ENCODE results near the gene CR1L.

DNA sequence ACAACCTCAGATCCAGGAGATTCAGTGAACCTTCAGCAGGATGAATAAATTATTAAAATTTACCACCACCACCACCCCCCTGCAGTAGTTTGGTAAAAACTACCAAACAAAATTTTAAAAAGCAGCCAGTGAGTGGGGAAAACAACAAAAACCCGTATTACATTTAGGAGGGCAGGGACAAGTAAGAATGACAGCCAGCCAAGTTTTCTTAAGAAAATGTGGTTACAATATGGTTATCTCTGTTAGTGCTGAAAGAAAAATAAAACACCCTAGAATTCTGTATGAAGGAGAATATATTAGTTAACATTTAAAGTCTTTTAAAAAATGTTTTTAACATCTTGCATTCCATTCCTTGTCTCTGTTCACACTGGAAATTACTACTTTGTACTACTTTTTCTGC is 121.6 kb downstream of the CR1L start:
- TF ChIP-seq, protein P1, sequence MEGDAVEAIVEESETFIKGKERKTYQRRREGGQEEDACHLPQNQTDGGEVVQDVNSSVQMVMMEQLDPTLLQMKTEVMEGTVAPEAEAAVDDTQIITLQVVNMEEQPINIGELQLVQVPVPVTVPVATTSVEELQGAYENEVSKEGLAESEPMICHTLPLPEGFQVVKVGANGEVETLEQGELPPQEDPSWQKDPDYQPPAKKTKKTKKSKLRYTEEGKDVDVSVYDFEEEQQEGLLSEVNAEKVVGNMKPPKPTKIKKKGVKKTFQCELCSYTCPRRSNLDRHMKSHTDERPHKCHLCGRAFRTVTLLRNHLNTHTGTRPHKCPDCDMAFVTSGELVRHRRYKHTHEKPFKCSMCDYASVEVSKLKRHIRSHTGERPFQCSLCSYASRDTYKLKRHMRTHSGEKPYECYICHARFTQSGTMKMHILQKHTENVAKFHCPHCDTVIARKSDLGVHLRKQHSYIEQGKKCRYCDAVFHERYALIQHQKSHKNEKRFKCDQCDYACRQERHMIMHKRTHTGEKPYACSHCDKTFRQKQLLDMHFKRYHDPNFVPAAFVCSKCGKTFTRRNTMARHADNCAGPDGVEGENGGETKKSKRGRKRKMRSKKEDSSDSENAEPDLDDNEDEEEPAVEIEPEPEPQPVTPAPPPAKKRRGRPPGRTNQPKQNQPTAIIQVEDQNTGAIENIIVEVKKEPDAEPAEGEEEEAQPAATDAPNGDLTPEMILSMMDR (IDR thresholded peaks at IDR 0.05; ENCODE audit: insufficient read depth, low read length) = no peak
- TF ChIP-seq REST (IDR thresholded peaks at IDR 0.05; ENCODE audit: insufficient replicate concordance, low read depth) = no peak
- TF ChIP-seq GABPA (IDR thresholded peaks at IDR 0.05; ENCODE audit: low read depth) = no peak
- no peak for TF ChIP-seq POLR2AphosphoS5 (IDR thresholded peaks at IDR 0.05; ENCODE audit: low read depth)

Data from HL-60 (cell line).